IPS-18a (cell line): ENCODE data around the gene TERT.
A peak's percentile ranks its signal among the peaks of the same experiment; 100 is the strongest.
"Not testable (repeated sequence)": the region's sequence is repeated elsewhere in the genome, so short reads cannot be mapped to it uniquely, and the experiment has no call there.

Source experiments
- H3K27ac ChIP-seq: one replicate; pipeline ENCODE4 v1.5.1; 2013; ENCODE audit warnings: low read length
- H3K27me3 ChIP-seq: one replicate; pipeline ENCODE4 v1.6.1; 2013; ENCODE audit warnings: mild to moderate bottlenecking, low read length; ENCODE audit not compliant: control insufficient read depth, insufficient read depth
- H3K36me3 ChIP-seq: one replicate; pipeline ENCODE4 v1.6.1; 2013; ENCODE audit warnings: low read depth, low read length; ENCODE audit not compliant: control insufficient read depth
- H3K4me1 ChIP-seq: one replicate; pipeline ENCODE4 v1.6.1; 2013; ENCODE audit warnings: low read depth, low read length; ENCODE audit not compliant: control insufficient read depth
- H3K4me3 ChIP-seq: one replicate; pipeline ENCODE4 v1.5.1; 2013; ENCODE audit warnings: low read length
- H3K9ac ChIP-seq: one replicate; pipeline ENCODE4 v1.6.1; 2013; ENCODE audit warnings: mild to moderate bottlenecking, low read length, moderate library complexity
- H3K9me3 ChIP-seq: one replicate; pipeline ENCODE4 v1.6.1; 2013; ENCODE audit warnings: low read depth, low read length; ENCODE audit not compliant: control insufficient read depth

TERT gene

DNA sequence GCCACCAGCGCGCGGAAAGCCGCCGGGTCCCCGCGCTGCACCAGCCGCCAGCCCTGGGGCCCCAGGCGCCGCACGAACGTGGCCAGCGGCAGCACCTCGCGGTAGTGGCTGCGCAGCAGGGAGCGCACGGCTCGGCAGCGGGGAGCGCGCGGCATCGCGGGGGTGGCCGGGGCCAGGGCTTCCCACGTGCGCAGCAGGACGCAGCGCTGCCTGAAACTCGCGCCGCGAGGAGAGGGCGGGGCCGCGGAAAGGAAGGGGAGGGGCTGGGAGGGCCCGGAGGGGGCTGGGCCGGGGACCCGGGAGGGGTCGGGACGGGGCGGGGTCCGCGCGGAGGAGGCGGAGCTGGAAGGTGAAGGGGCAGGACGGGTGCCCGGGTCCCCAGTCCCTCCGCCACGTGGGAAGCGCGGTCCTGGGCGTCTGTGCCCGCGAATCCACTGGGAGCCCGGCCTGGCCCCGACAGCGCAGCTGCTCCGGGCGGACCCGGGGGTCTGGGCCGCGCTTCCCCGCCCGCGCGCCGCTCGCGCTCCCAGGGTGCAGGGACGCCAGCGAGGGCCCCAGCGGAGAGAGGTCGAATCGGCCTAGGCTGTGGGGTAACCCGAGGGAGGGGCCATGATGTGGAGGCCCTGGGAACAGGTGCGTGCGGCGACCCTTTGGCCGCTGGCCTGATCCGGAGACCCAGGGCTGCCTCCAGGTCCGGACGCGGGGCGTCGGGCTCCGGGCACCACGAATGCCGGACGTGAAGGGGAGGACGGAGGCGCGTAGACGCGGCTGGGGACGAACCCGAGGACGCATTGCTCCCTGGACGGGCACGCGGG is at the start of gene TERT:
Gene TERT, minus strand, starts transcription at position 234 of the 815 bp plus-strand sequence. Its CDS starts 79 bp downstream, at position 155.
- H3K27ac ChIP-seq = no peak within 1 kb of the TSS
- H3K27me3 ChIP-seq = peaks cover 14% of the 10 kb centered on the region
- H3K9me3 ChIP-seq = no peaks in the 10 kb centered on the region
- peak within 1 kb of the TSS; percentile 56 for H3K4me3 ChIP-seq
- no peak within 1 kb of the TSS for H3K9ac ChIP-seq
- no peaks in the 10 kb centered on the region for H3K4me1 ChIP-seq
- H3K36me3 ChIP-seq = peaks cover 4% of the 10 kb centered on the region

DNA sequence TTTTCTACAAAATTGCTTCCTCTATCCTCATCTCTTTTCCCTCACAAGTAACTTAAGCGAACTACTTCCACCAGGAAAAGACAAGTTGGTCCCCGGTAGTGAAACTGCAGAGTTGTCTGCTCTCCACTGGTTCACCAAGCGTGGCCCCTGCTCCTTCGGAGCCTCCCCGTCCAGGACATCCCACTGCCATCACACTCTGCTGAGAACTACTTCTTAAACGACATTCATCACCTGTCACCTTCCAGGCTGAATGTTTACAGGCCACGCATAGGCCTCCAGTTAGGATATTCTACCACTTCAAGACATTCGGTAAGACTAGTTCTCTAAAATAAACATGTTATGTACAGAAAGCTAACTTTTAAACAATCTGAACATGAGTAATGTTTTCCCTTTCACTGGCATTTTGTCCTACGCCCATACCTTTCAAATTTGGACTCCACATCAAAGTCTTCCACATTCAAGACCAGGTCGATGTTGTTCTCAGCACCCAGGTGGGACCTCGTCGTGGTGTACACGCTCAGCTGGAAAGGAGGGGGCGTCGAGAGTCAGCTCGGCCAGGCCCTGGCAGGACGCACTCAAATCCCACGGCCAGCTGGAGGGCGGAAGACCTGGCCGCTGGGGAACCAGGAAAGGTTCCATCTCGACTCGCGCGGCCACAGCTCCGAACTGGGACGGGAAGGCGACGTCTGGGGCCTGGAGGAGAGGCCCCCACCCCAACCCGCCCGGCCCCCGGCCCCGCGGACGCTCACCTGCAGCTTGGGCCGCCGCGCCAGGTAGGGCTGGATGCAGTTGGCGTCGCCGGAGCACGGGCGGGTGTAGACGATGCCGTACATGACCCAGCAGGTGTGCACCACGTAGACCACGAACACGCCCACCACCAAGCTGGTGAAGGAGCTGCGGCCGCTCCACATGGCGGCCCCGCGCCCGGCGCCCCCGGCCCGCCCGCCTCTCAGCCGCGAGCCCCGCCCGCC is 49.3 kb upstream of the TERT start:
- peak overlapping the region; percentile 67 for H3K9ac ChIP-seq
- peaks cover 31% of the 10 kb centered on the region for H3K36me3 ChIP-seq
- H3K9me3 ChIP-seq = no peaks in the 10 kb centered on the region
- H3K27ac ChIP-seq = no peak overlapping the region
- no peaks in the 10 kb centered on the region for H3K27me3 ChIP-seq
- peak overlapping the region; percentile 92 for H3K4me3 ChIP-seq
- H3K4me1 ChIP-seq = no peaks in the 10 kb centered on the region

- no peak overlapping the region for H3K9ac ChIP-seq
- H3K9me3 ChIP-seq = no peaks in the 10 kb centered on the region
- no peak overlapping the region for H3K27ac ChIP-seq
- peaks cover 39% of the 10 kb centered on the region for H3K36me3 ChIP-seq
- H3K27me3 ChIP-seq = no peaks in the 10 kb centered on the region
- H3K4me1 ChIP-seq = no peaks in the 10 kb centered on the region
- peak overlapping the region; percentile 92 for H3K4me3 ChIP-seq
These were observed 48.5 kb upstream of the TERT start for GRCh38 chr5:1343315-1343751.

- H3K9ac ChIP-seq, H3K4me1 ChIP-seq, H3K4me3 ChIP-seq, H3K27ac ChIP-seq, H3K27me3 ChIP-seq, H3K9me3 ChIP-seq: not testable (repeated sequence)
- H3K36me3 ChIP-seq = peaks cover 46% of the 10 kb centered on the region
These were observed 47.8 kb upstream of the TERT start for GRCh38 chr5:1342711-1343110.

DNA sequence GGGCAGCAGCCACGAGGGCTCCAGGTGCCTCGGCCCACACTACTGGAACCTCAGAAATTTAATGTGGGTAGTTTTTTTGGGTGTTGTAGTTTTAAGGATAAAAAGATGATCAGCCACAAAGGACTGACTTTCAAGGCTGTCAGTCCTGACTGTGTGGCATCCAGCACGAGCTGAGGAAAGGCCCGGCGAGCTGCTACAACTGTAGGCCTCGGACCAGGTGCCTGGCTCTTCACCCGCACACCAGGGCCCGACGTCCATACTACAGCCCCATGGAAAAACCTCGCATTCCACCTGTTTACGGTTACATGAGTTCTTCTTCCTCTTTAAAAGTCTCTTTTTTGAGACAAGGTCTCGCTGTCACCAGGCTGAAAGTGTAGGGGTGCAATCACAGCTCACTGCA is 47.4 kb upstream of the TERT start:
- peaks cover 50% of the 10 kb centered on the region for H3K36me3 ChIP-seq
- H3K27ac ChIP-seq = no peak overlapping the region
- no peaks in the 10 kb centered on the region for H3K27me3 ChIP-seq
- H3K4me3 ChIP-seq = no peak overlapping the region
- no peaks in the 10 kb centered on the region for H3K4me1 ChIP-seq
- no peak overlapping the region for H3K9ac ChIP-seq
- H3K9me3 ChIP-seq = no peaks in the 10 kb centered on the region

DNA sequence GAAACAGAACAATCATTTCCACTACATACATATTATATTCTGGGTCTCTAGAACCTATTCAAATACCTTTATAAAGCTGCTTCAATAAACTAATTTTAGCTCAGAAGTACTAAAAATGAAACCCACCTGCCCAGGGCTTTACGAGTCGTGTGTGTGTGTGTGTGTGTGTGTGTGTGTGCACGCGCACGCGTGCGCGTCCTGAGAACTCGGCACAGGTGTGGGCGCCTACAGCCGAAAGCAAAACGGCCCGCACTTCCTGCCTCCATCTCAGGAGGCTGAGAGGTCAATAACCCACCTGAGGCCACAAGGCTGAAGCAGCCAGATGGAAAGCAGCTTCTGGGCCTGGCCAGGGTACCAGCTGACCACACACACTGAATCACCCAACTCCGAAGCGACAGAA is 47.0 kb upstream of the TERT start:
- no peak overlapping the region for H3K9ac ChIP-seq
- no peaks in the 10 kb centered on the region for H3K4me1 ChIP-seq
- no peaks in the 10 kb centered on the region for H3K9me3 ChIP-seq
- no peak overlapping the region for H3K27ac ChIP-seq
- H3K27me3 ChIP-seq = no peaks in the 10 kb centered on the region
- peaks cover 54% of the 10 kb centered on the region for H3K36me3 ChIP-seq
- H3K4me3 ChIP-seq = no peak overlapping the region

GRCh38 chr5:1339818-1340210 is 44.9 kb upstream of the TERT start:
- H3K4me1 ChIP-seq, H3K4me3 ChIP-seq, H3K27me3 ChIP-seq, H3K27ac ChIP-seq, H3K9me3 ChIP-seq, H3K9ac ChIP-seq: not testable (repeated sequence)
- peaks cover 66% of the 10 kb centered on the region for H3K36me3 ChIP-seq

GRCh38 chr5:1339139-1339817 is 44.4 kb upstream of the TERT start:
- not testable (repeated sequence) for H3K27me3 ChIP-seq, H3K9ac ChIP-seq, H3K4me3 ChIP-seq, H3K9me3 ChIP-seq, H3K27ac ChIP-seq, H3K4me1 ChIP-seq
- H3K36me3 ChIP-seq = peaks cover 70% of the 10 kb centered on the region

- H3K4me3 ChIP-seq = no peak overlapping the region
- no peaks in the 10 kb centered on the region for H3K4me1 ChIP-seq
- no peaks in the 10 kb centered on the region for H3K9me3 ChIP-seq
- peaks cover 77% of the 10 kb centered on the region for H3K36me3 ChIP-seq
- no peak overlapping the region for H3K27ac ChIP-seq
- no peaks in the 10 kb centered on the region for H3K27me3 ChIP-seq
- H3K9ac ChIP-seq = no peak overlapping the region
These were observed 43.7 kb upstream of the TERT start for GRCh38 chr5:1338506-1339070.

DNA sequence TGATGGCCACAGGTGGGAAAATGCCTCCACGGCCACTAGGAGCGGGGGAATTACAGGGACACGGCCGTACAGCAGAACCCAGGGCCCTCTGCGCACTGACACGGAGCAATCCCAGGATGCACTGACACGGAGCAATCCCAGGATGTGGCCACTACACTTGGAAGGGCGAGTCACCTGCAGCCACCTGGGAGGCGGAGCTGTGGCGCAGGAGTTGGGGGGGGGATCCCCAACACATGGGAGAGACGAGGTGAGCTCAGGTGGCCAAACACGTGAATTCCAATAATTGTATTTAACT is 43.3 kb upstream of the TERT start:
- peaks cover 78% of the 10 kb centered on the region for H3K36me3 ChIP-seq
- no peak overlapping the region for H3K4me3 ChIP-seq
- H3K4me1 ChIP-seq = no peaks in the 10 kb centered on the region
- H3K9me3 ChIP-seq = no peaks in the 10 kb centered on the region
- no peak overlapping the region for H3K27ac ChIP-seq
- no peaks in the 10 kb centered on the region for H3K27me3 ChIP-seq
- H3K9ac ChIP-seq = no peak overlapping the region

DNA sequence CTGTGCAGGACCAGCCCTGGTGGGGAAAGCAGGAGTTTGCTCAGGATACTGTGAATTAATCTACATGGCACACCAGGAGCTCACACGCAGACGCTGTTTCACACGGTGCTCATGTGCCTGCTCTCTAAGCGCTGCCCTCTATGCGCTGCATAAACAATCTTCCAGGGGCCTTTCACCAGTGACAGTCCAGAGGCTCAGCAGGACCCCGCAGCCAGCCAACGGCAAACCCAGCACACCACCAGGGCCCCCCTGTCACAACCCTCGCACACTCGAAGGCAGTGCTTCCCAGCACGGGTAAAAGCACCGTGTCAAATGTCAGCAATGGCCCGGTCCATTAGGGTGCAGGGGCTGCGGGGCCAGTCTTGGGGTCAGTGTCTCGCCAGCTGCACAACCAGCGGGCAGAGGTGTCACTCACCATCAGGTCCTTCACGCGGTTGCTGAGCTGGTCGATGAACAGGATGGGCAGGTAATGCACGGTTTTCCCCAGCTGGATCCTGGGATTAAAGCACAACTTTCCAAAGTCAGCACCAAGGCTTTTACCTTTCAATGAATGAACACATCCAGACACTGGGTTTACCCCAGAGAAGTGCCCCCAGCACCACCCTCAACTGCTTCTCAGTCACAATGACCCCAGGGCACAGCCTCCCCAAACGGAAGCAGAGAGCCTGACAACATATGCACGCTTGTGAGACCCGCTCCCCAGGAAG is 42.8 kb upstream of the TERT start:
- no peaks in the 10 kb centered on the region for H3K4me1 ChIP-seq
- H3K36me3 ChIP-seq = peaks cover 79% of the 10 kb centered on the region
- no peak overlapping the region for H3K9ac ChIP-seq
- no peaks in the 10 kb centered on the region for H3K9me3 ChIP-seq
- no peak overlapping the region for H3K4me3 ChIP-seq
- H3K27ac ChIP-seq = no peak overlapping the region
- no peaks in the 10 kb centered on the region for H3K27me3 ChIP-seq
